Activated CD8-positive, alpha-beta memory T cell treated with anti-CD3 and anti-CD28 coated beads, Interleukin-2, amount 10 ng/mL, durations not matched to agents 7 days and 5 days (primary cell): ENCODE data around the gene TMEM255B. TPM values are rescaled to one million over a fixed set of nuclear protein-coding genes. Genes with fewer than 3 reads are reported as not detected.
"Not testable (repeated sequence)": the region's sequence is repeated elsewhere in the genome, so short reads cannot be mapped to it uniquely, and the experiment has no call there.

Experiments
- ATAC-seq: fragments of 150-1000 bp; cut with Tn5 transposase; one replicate; pipeline ENCODE4 v1.10.0; 2021; ENCODE audit warnings: moderate library complexity
- CTCF ChIA-PET: fragments of 350-600 bp; sonication (Branson Sonifier 250); formaldehyde crosslinking; loops from one replicate; lab custom pipeline; 2021; ENCODE audit warnings: antibody characterized with exemption; lab: Charles Lee
- DNase-seq: peaks from one replicate; pipeline ENCODE4 v3.0.0-alpha.2; 2020
- H3K27ac Mint-ChIP-seq: one replicate; pipeline ENCODE4 v1.8.0; 2021; ENCODE audit warnings: mild to moderate bottlenecking, mixed read lengths
- H3K27me3 Mint-ChIP-seq: one replicate; pipeline ENCODE4 v1.8.0; 2021; ENCODE audit warnings: mixed read lengths
- H3K36me3 Mint-ChIP-seq: one replicate; pipeline ENCODE4 v1.8.0; 2021; ENCODE audit warnings: mild to moderate bottlenecking, mixed read lengths
- H3K4me1 Mint-ChIP-seq: one replicate; pipeline ENCODE4 v1.8.0; 2021; ENCODE audit warnings: mixed read lengths
- H3K4me3 Mint-ChIP-seq: one replicate; pipeline ENCODE4 v1.8.0; 2021; ENCODE audit warnings: mild to moderate bottlenecking, moderate library complexity, mixed read lengths
- H3K9me3 Mint-ChIP-seq: one replicate; pipeline ENCODE4 v1.8.0; 2022; ENCODE audit warnings: low read depth, mixed read lengths
- total RNA-seq, 2 experiments: library from RNA; stranded (reverse); gene quantifications; one replicate each; pipeline ENCODE4 v1.2.3, GENCODE V29; 2021

TMEM255B gene
- total RNA-seq, 2 experiments from 2014 or later = 0.87 to 1.3 TPM

DNA sequence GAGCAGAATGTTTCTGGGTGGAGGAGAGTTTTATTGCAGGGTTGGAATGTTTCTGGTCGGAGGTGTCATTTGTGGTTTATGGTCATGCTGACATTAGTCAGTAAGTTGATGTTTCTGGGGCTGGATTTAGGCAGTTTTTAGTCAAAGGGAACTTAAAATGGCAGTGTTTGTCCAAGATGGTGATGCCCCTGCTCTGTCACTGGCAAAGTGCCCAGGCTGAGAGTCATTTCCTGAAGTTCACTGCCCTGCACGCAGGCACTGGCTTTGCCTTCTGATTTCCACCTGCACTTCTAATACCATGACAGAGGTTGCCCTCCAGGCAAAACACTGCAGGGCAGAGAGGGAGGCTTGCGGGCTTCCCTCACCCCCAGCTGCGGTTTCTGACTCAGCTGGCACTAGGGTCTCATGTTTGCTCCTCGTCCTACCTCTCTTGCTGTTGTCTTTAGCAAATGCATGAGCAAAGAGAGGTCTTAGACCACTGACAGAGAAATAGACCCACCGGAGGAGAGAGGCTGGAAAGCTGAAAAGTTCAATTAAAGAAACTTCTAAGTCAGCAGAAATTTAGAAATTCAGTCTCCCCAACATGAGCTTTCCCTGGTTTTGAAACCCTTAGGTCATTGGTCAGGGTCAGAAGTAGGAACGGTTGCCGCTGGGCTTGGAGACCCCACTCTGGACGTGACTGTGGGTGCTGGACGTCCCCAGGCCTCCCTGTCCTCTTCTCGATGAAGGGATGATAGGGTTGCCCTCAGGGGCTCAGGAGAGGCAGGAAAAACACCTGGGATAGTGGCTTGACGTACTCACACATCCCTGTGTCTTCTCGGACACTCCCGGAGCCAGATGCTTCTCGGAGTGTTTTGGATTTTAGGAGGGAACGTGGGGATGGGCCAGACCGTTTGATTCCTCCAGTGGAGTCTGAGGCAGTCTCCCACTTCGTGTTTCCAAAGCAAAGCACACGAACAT lies 26.3 kb downstream of the TMEM255B start:
- H3K4me1 Mint-ChIP-seq = peaks cover 3% of the 10 kb centered on the region
- H3K36me3 Mint-ChIP-seq = no peaks in the 10 kb centered on the region
- peaks cover 14% of the 10 kb centered on the region for H3K27me3 Mint-ChIP-seq
- DNase-seq = no peak
- no peak overlapping the region for H3K4me3 Mint-ChIP-seq
- no peak for ATAC-seq
- H3K27ac Mint-ChIP-seq = no peak overlapping the region
- no peaks in the 10 kb centered on the region for H3K9me3 Mint-ChIP-seq
- CTCF ChIA-PET = no interaction called here

DNA sequence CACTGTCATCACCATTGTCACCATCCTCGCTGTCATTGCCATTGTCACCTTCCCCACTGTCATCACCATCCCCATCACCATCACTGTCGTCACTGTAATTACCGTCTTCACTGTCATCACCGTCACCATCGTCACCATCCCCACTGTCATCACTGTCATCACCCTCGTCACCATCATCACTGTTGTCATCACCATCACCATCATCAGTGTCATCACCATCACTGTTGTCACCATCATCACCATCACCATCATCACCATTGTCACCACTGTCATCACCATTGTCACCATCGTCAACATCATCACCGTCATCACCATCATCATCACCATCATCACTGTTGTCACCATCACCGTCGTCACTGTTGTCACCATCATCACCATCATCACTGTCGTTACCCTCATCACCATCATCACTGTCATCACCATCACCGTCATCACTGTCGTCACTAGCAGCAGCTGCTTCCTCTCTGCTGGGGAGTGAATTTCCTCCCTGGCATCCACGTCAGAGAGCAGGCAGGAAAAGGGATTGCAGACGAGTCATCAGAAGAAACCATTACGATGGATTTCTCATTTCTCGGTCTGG lies 27.3 kb downstream of the TMEM255B start:
- Mint-ChIP-seq H3K4me1 (peaks cover 3% of the 10 kb centered on the region), H3K4me3 (no peak overlapping the region), H3K36me3 (no peaks in the 10 kb centered on the region), H3K27me3 (peaks cover 11% of the 10 kb centered on the region), H3K27ac (no peak overlapping the region), H3K9me3 (no peaks in the 10 kb centered on the region)
- ATAC-seq = no peak
- CTCF ChIA-PET = no interaction called here
- no peak for DNase-seq

DNA sequence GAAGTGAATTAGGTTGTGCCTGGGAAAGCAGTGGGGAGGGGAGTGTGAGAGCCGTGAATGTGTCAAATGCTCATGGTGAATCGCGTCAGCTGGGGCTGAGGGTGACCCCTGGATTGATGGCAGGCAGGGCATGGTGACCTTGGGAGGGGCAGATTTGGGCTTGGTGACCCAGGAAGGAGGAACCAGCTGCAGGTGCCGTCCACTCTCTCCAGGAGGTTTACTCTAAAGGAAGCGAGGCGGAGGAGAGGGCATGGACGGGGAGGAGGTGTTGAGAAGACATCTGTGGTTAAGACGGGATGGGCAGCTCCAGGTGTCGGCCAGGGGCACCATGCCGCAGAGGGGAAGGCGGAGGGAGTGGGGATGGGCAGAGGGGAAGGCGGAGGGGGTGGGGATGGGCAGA lies 28.7 kb downstream of the TMEM255B start:
- Mint-ChIP-seq H3K27me3 (peaks cover 11% of the 10 kb centered on the region), H3K9me3 (no peaks in the 10 kb centered on the region), H3K4me3 (no peak overlapping the region), H3K4me1 (peaks cover 3% of the 10 kb centered on the region), H3K27ac (no peak overlapping the region), H3K36me3 (no peaks in the 10 kb centered on the region)
- DNase-seq = no peak
- no peak for ATAC-seq
- CTCF ChIA-PET = no interaction called here

DNA sequence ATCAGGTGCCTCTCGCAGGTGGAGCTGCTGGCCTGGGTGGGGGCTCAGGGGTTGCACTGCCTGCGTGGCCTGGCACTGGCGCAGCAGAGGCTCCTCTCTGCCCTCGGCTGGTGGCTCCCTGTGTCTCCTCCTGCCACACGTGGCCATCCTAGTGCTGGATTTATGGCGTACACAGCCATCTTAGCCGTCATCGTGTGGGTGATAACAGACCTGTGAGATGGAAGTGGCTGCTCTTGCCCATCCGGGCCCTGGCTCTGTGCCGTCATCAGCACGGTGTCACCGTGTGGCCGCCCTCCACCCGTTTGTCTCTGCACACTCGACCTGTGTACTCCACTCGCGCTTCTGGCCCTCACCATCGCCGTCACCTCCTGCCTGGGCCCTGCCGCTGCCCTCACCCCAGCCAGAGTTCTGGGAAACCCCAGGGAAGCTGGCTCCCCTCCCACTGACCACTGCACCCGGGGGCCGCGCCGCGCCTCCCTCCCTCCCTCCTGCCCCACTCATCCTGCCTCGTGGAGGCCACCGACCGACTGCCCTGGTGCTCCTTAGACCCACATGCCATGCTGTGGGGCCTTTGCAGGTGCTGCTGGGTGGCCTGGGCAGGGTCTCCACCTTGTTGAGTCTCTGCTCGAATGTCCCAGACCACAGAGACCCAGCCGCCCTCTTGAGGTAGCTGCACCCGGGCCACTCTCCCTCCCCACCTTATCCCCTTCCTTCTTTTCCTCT lies 29.5 kb downstream of the TMEM255B start:
- CTCF ChIA-PET = no interaction called here
- Mint-ChIP-seq H3K9me3 (no peaks in the 10 kb centered on the region), H3K27ac (no peak overlapping the region), H3K4me1 (peaks cover 3% of the 10 kb centered on the region), H3K27me3 (peaks cover 8% of the 10 kb centered on the region), H3K36me3 (no peaks in the 10 kb centered on the region), H3K4me3 (no peak overlapping the region)
- ATAC-seq (no peak), DNase-seq (no peak)

DNA sequence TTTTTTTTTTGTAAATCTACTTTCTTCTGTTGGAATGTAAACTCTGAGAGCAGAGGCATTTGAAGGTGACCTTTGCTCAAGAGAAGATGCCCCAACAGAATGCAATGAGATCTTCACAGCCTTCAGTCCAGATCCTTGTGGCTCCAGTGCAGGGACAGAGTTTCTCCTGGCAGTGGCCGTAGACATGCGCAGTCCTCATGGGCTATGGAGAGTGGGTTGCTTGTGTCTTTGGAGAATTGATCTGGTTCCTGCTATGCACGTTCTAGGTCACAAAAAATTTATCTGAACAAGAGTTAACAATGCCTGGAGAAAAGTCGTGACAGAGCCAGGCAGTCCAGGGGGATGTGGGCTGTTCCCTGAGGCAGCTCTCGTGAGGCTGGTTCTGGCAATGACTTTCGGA lies 30.1 kb downstream of the TMEM255B start:
- no peaks in the 10 kb centered on the region for H3K9me3 Mint-ChIP-seq
- ATAC-seq (no peak), DNase-seq (no peak)
- H3K27ac Mint-ChIP-seq = no peak overlapping the region
- H3K27me3 Mint-ChIP-seq = peaks cover 8% of the 10 kb centered on the region
- CTCF ChIA-PET = no interaction called here
- peaks cover 3% of the 10 kb centered on the region for H3K4me1 Mint-ChIP-seq
- no peak overlapping the region for H3K4me3 Mint-ChIP-seq
- H3K36me3 Mint-ChIP-seq = no peaks in the 10 kb centered on the region

DNA sequence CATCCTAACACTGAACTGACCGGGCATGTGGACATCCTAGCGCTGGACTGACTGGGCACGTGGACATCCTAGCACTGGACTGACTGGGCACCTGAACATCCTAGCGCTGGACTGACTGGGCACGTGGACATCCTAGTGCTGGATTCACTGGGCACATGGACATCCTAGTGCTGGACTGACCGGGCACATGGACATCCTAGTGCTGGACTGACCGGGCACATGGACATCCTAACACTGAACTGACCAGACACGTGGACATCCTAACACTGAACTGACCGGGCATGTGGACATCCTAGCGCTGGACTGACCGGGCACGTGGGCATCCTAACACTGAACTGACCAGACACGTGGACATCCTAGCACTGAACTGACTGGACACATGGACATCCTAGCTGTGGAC lies 30.9 kb downstream of the TMEM255B start:
- H3K4me1 Mint-ChIP-seq, H3K9me3 Mint-ChIP-seq, CTCF ChIA-PET, H3K4me3 Mint-ChIP-seq, H3K27ac Mint-ChIP-seq, H3K27me3 Mint-ChIP-seq, DNase-seq, H3K36me3 Mint-ChIP-seq, ATAC-seq: not testable (repeated sequence)

DNA sequence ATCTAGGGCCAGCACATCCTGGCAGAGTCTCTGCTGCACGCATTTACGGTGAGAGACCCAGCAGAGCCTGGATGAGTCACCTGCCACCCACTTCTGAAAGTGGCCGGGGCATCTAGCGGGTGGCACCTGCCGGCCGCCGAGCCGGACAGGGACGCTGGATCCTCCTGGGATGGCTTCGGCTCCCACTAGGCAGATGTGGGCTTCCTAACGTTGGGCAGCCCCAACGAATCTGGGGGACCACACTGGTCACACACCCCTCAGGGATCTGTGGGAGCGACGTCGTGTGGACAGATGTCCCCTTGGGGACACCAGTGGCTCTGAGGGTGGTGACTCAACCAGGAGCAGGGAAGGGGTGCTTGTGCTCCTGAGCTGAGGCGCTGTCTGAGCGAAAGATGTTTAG lies 32.2 kb downstream of the TMEM255B start:
- Mint-ChIP-seq H3K9me3 (no peaks in the 10 kb centered on the region), H3K4me1 (no peaks in the 10 kb centered on the region), H3K4me3 (no peak overlapping the region), H3K27me3 (no peaks in the 10 kb centered on the region), H3K36me3 (no peaks in the 10 kb centered on the region), H3K27ac (no peak overlapping the region)
- no peak for DNase-seq
- CTCF ChIA-PET = no interaction called here
- ATAC-seq = no peak

DNA sequence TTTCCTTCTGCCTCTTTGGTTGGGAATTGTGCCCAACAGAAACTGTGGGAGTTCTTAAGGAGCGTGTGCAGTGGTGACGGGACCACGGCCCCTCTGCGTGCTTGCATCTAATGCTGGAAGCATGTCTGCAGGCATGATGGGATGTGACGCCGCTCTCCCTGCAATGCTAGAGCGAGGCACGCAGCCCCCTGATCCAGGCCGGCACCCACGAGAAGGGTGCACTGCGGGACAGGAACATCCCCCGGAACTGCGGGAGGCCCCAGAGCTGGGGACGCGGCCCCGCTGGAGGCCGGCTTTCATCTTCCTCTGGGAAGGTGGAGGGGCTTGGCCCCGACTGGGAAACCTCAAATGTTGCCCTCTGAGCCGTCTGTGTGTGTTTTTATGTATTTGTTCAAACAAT lies 32.7 kb downstream of the TMEM255B start:
- no peak overlapping the region for H3K4me3 Mint-ChIP-seq
- H3K27me3 Mint-ChIP-seq = no peaks in the 10 kb centered on the region
- ATAC-seq (no peak), DNase-seq (no peak)
- no peaks in the 10 kb centered on the region for H3K4me1 Mint-ChIP-seq
- no peaks in the 10 kb centered on the region for H3K36me3 Mint-ChIP-seq
- CTCF ChIA-PET = no interaction called here
- no peak overlapping the region for H3K27ac Mint-ChIP-seq
- H3K9me3 Mint-ChIP-seq = no peaks in the 10 kb centered on the region

DNA sequence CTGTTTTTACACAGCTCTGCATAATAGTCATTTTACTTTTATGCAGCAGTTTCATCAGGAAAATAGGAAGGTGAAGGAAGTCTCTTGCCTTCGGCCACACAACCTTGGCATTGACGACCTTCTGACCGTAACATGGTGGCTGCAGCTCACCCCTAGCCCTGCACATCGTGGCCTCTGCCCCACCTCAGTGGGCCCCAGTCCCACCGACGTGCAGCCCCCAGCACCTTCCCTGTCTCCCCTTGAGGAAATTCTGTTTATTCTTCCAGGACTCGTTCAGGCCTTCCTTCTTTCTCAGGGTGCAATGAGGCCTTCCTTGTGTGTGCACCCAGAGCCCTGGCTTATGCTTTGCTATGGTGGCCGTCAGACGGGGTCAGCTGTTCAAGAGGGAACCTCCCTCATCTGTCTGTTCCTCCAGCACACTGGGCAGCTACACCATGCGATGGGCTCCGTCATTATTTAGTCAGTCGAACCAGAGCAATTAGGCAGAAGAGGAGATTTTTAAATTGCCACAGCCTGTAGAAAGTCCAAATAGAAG lies 33.3 kb downstream of the TMEM255B start:
- Mint-ChIP-seq H3K4me3 (no peak overlapping the region), H3K9me3 (no peaks in the 10 kb centered on the region), H3K4me1 (no peaks in the 10 kb centered on the region), H3K27ac (no peak overlapping the region), H3K27me3 (no peaks in the 10 kb centered on the region), H3K36me3 (no peaks in the 10 kb centered on the region)
- CTCF ChIA-PET = no interaction called here
- ATAC-seq (no peak), DNase-seq (no peak)

DNA sequence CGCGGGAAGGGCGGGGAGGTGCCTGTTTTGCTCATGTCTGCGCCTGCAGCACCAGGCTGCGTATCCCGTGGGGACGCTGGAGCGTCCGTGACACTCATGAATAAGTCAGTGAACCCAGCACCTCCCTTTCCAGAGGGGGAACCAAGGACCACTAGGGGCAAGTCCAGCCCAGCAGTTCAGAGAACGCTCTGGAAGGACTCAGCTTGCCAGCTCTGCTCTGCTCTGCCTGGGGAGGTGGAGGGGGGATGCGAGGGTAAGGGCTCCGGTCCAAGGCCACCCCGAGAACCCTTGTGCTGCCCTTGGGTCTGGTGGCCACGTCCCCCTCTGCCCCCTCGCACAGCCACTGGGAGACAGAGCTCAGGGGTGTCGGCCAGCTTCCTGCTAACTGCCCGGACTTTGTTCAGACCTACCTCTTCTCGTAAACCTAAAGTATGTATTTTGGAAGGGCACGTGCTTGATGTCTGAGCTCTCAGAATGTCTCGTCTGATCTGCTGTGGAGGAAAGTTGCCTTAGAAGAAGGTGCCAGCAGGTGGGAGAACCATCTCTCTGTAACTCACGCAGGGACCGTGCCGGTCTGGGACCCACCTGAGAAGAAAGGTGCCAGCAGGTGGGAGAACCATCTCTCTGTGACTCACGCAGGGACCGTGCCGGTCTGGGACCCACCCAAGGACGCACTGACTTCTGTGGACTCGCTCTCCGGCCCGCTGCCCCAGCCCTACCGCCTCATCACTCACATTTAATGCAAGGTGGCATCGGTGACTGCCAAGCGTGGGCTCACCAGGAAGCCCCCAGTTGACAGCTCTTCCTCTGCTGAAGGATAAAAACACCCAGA lies 34.1 kb downstream of the TMEM255B start:
- Mint-ChIP-seq H3K27me3 (no peaks in the 10 kb centered on the region), H3K9me3 (no peaks in the 10 kb centered on the region), H3K4me1 (no peaks in the 10 kb centered on the region), H3K27ac (no peak overlapping the region), H3K4me3 (no peak overlapping the region), H3K36me3 (no peaks in the 10 kb centered on the region)
- CTCF ChIA-PET = no interaction called here
- ATAC-seq (no peak), DNase-seq (no peak)

DNA sequence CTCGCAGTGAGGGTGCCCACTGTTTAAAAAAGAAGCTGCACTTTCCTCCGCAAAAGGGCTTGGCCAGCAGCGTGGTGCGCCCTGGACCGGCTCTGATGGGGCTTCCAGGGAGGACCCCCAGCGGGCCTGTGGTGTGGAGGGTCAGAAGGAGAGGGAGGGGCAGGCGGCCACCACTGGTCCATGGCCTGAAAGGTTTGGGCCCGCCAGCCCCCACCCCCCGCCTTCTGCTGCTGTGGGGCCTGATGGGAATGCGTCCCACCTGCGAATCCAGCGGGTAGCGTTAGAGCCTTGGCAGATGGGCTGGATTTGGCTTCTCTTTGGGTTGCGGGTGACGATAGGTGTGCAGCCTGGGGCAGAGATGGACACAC lies 34.7 kb downstream of the TMEM255B start:
- H3K4me3 Mint-ChIP-seq = no peak overlapping the region
- CTCF ChIA-PET = no interaction called here
- ATAC-seq = no peak
- H3K4me1 Mint-ChIP-seq = no peaks in the 10 kb centered on the region
- no peaks in the 10 kb centered on the region for H3K36me3 Mint-ChIP-seq
- no peaks in the 10 kb centered on the region for H3K9me3 Mint-ChIP-seq
- no peaks in the 10 kb centered on the region for H3K27me3 Mint-ChIP-seq
- DNase-seq = no peak
- no peak overlapping the region for H3K27ac Mint-ChIP-seq

DNA sequence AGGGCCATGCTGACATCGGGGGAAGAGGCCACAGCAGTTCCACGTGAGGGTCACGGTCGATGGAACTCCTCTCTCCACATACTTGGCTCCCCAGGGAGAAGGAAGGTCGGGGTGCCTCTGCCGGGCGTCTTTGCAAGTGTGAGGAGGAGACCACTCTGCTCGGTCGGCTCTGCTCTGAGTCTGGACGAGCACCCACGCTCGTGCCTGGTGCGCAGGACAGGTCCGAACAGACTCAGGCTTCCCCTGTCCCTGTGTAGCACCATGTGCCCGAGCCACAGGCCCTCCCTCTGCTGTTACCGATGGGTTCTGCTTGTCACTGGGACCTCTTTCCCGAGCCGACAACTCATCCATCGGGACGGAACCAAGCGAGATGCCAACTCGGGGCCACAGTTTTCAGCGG lies 35.1 kb downstream of the TMEM255B start:
- no peak overlapping the region for H3K4me3 Mint-ChIP-seq
- CTCF ChIA-PET = no interaction called here
- H3K9me3 Mint-ChIP-seq = no peaks in the 10 kb centered on the region
- no peak overlapping the region for H3K27ac Mint-ChIP-seq
- H3K4me1 Mint-ChIP-seq = no peaks in the 10 kb centered on the region
- ATAC-seq (no peak), DNase-seq (no peak)
- H3K27me3 Mint-ChIP-seq = no peaks in the 10 kb centered on the region
- H3K36me3 Mint-ChIP-seq = no peaks in the 10 kb centered on the region

DNA sequence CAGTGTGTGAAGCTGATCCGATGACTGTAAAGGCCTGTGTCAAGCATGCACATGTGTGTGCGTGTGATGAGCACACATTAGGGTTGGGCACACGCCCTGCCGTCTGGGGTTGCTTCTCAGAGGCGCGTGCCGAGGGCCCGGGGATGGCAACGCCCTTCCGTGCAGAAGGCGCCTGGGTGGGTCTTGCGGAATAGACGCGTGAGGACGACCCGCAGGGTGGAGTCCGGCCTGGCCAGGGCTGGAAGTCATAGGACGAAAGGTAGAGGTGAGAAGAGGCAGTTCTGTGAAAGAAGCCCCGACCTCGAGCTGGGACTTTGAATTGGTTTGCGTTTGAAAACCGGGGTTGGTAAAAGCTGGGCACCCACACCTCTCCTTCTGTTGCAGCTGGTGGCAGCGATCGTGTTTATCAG lies 35.7 kb downstream of the TMEM255B start:
- CTCF ChIA-PET = no interaction called here
- no peaks in the 10 kb centered on the region for H3K27me3 Mint-ChIP-seq
- DNase-seq = no peak

More for the DNA sequence above, 35.7 kb downstream of the TMEM255B start:
- Mint-ChIP-seq H3K9me3 (no peaks in the 10 kb centered on the region), H3K4me1 (no peaks in the 10 kb centered on the region), H3K4me3 (no peak overlapping the region), H3K36me3 (no peaks in the 10 kb centered on the region), H3K27ac (no peak overlapping the region)
- no peak for ATAC-seq
